ENCODE data around the gene CNOT2. TPM values are rescaled to one million over a fixed set of nuclear protein-coding genes. Genes with fewer than 3 reads are reported as not detected.

CNOT2 gene, protein sequence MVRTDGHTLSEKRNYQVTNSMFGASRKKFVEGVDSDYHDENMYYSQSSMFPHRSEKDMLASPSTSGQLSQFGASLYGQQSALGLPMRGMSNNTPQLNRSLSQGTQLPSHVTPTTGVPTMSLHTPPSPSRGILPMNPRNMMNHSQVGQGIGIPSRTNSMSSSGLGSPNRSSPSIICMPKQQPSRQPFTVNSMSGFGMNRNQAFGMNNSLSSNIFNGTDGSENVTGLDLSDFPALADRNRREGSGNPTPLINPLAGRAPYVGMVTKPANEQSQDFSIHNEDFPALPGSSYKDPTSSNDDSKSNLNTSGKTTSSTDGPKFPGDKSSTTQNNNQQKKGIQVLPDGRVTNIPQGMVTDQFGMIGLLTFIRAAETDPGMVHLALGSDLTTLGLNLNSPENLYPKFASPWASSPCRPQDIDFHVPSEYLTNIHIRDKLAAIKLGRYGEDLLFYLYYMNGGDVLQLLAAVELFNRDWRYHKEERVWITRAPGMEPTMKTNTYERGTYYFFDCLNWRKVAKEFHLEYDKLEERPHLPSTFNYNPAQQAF
- total RNA-seq: 10 to 100 TPM; 76.8 to 87.3 TPM

GRCh38 chr12:70242695-70243509 lies at the start of gene CNOT2:
CNOT2 (plus strand) TSS chr12:70243433; CDS start chr12:70278227, 34,794 bp downstream.
- WGBS, 2 donors: 1% methylated on average over 21 to 64 of the region's 64 CpGs
- Histone ChIP-seq H3K4me1 (peaks cover 40% of the 10 kb centered on the region), H3K27ac (peak within 1 kb of the TSS; percentile 90 to 97 (median 95)), H3K27me3 (no peaks in the 10 kb centered on the region), H3K9me3 (no peaks in the 10 kb centered on the region), H3K4me3 (peak within 1 kb of the TSS; percentile 68 to 79), H3K36me3 (replicated peaks in 1 of 2; ENCODE audit: insufficient read depth in 1 of 2, low read depth in 2 of 2) (no peaks in the 10 kb centered on the region)
- TF ChIP-seq, protein P1, sequence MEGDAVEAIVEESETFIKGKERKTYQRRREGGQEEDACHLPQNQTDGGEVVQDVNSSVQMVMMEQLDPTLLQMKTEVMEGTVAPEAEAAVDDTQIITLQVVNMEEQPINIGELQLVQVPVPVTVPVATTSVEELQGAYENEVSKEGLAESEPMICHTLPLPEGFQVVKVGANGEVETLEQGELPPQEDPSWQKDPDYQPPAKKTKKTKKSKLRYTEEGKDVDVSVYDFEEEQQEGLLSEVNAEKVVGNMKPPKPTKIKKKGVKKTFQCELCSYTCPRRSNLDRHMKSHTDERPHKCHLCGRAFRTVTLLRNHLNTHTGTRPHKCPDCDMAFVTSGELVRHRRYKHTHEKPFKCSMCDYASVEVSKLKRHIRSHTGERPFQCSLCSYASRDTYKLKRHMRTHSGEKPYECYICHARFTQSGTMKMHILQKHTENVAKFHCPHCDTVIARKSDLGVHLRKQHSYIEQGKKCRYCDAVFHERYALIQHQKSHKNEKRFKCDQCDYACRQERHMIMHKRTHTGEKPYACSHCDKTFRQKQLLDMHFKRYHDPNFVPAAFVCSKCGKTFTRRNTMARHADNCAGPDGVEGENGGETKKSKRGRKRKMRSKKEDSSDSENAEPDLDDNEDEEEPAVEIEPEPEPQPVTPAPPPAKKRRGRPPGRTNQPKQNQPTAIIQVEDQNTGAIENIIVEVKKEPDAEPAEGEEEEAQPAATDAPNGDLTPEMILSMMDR (IDR thresholded peaks at IDR 0.05): peak in 1 of 7 experiments; percentile 4
- TF ChIP-seq POLR2A (IDR thresholded peaks at IDR 0.05): peak; percentile 39 to 81 (median 78)
- intact Hi-C loops (cut with DNase I): no loop called here
- DNase-seq (peak; percentile 85 to 89 (median 88)), ATAC-seq (peak; percentile 92)

- intact Hi-C loops (cut with DNase I): no loop called here
- no peaks in the 10 kb centered on the region for H3K27me3 ChIP-seq
- H3K36me3 ChIP-seq (replicated peaks in 1 of 2; ENCODE audit: insufficient read depth in 1 of 2, low read depth in 2 of 2): no peaks in the 10 kb centered on the region
- no peak overlapping the region for H3K27ac ChIP-seq
- no peaks in the 10 kb centered on the region for H3K4me1 ChIP-seq
- no peak for DNase-seq
- no peak for TF ChIP-seq POLR2A (IDR thresholded peaks at IDR 0.05)
- H3K9me3 ChIP-seq: no peaks in the 10 kb centered on the region
- no peak for ATAC-seq
- H3K4me3 ChIP-seq: no peak overlapping the region
Observed at GRCh38 chr12:70194076-70194475, 49.2 kb upstream of the CNOT2 start.

- TF ChIP-seq POLR2A (IDR thresholded peaks at IDR 0.05): no peak
- TF ChIP-seq, protein P1 (IDR thresholded peaks at IDR 0.05): no peak
- 82 to 100% methylated on average over 1 of the region's 1 CpG for WGBS, 2 donors
- intact Hi-C loops (cut with DNase I): no loop called here
- no peaks in the 10 kb centered on the region for H3K36me3 ChIP-seq (replicated peaks in 1 of 2; ENCODE audit: insufficient read depth in 1 of 2, low read depth in 2 of 2)
- no peaks in the 10 kb centered on the region for H3K9me3 ChIP-seq
- no peak overlapping the region for H3K27ac ChIP-seq
- no peak overlapping the region for H3K4me3 ChIP-seq
- DNase-seq (peak in 1 of 4 donors; percentile 4), ATAC-seq (no peak)
- H3K27me3 ChIP-seq: no peaks in the 10 kb centered on the region
- no peaks in the 10 kb centered on the region for H3K4me1 ChIP-seq
Observed at GRCh38 chr12:70196811-70197281, 46.4 kb upstream of the CNOT2 start.

- Histone ChIP-seq H3K4me1 (no peaks in the 10 kb centered on the region), H3K36me3 (replicated peaks in 1 of 2; ENCODE audit: insufficient read depth in 1 of 2, low read depth in 2 of 2) (no peaks in the 10 kb centered on the region), H3K4me3 (no peak overlapping the region), H3K27ac (no peak overlapping the region), H3K9me3 (no peaks in the 10 kb centered on the region), H3K27me3 (no peaks in the 10 kb centered on the region)
- ATAC-seq: no peak
- TF ChIP-seq POLR2A (IDR thresholded peaks at IDR 0.05): no peak
- TF ChIP-seq, protein P1 (IDR thresholded peaks at IDR 0.05): no peak
- no peak for DNase-seq
- intact Hi-C loops (cut with DNase I): no loop called here
Observed at GRCh38 chr12:70197345-70197744, 45.9 kb upstream of the CNOT2 start.

- DNase-seq: no peak
- intact Hi-C loops (cut with DNase I): no loop called here
Observed at GRCh38 chr12:70213707-70214106, 29.5 kb upstream of the CNOT2 start.

More at GRCh38 chr12:70213707-70214106, 29.5 kb upstream of the CNOT2 start:
- no peaks in the 10 kb centered on the region for H3K27me3 ChIP-seq
- H3K4me3 ChIP-seq: no peak overlapping the region
- H3K27ac ChIP-seq: no peak overlapping the region
- ATAC-seq: no peak
- no peaks in the 10 kb centered on the region for H3K9me3 ChIP-seq
- no peaks in the 10 kb centered on the region for H3K4me1 ChIP-seq
- H3K36me3 ChIP-seq (replicated peaks in 1 of 2; ENCODE audit: insufficient read depth in 1 of 2, low read depth in 2 of 2): no peaks in the 10 kb centered on the region
- TF ChIP-seq, protein P1 (IDR thresholded peaks at IDR 0.05): no peak
- no peak for TF ChIP-seq POLR2A (IDR thresholded peaks at IDR 0.05)
